HG03103 (cell line): ENCODE data around the gene SRMS.

Source experiments
- ATAC-seq: cut with Tn5 transposase; IDR thresholded peaks from one replicate; pipeline ENCODE4 v1.9.1; 2021; ENCODE audit warnings: low read depth; ENCODE audit not compliant: unreplicated experiment

SRMS gene

DNA sequence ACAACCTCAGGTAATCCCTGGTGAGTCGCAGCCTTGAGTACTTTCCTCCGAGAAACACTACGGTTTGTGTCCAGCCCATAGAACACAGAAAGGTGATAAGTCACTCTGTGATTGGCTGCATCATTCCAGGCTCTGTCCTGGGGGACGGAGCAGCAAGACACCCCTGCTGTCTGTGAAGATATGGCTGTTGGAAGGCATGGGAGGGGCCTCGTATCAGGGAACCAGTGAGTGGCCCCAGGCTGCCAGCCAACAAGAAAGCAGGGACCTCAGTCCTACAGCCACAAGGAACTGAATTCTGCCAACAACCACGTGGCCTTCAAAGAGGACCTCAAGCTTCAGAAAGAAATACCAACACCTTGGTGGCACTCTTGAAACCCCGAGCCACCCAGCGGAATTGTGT lies 42.3 kb downstream of the SRMS start:
- no peak for ATAC-seq

DNA sequence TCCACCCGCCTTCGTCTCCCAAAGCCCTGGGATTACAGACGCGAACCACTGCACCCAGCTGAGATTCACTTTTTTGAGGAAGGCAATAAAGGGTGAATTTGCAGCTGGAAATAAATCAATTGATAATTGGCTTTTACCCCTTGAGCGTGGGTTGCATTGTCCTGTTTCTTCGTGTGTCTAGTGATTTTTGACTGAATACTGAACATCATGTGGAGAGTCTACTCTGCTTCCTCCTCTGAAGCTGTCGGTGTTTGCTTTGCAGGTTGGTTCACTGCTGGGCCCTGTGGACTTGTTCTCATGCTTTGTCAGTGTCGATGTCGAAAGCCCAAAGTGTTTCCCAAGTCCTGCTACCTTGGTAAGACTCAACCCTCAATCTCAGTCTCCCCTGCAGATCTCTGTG lies 42.9 kb downstream of the SRMS start:
- ATAC-seq, result no peak

DNA sequence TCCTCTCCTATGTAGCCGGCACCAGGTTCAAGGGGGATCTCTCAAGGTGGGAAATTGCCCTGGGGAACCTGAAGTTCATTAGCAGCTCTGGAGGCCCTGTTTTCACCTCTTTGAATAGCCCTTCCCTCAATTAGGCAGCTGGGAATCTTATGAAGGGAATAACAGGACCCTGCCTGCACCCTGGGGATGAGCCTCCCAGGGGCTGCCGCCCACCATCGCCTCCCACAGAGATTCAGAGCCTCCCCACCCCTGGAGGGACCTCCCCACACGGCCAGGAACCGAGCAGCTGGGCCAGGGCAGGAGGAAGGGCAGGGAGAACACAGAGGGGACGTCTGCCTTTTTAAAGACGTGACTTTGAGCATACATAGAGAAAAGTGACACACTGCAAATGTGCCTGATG lies 44.0 kb downstream of the SRMS start:
- no peak for ATAC-seq

DNA sequence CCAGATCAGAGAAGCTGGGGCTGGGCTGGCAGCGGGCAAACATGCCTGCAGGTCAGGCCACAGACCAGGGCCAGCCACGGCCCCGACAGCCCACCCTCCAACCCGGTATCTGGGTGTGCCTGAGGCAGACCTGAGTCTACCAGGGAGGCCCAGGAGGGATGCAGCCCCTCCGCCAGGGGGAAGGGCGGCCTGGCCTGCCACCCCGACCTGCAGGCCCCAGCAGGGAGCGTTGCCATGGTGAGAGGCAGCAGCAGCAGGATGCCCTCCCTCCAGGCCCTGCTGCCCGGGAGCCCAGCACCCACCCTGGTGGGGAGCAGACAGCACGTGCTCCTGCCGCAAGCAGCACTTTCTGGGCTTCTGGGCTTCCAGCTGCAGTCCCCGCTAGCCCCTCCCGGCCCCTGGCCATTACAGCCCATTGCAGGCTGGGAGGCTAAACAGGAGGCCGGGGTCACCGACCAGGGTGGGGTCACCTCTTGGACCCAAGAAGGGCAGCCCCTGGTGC lies 44.8 kb downstream of the SRMS start:
- ATAC-seq, result no peak

DNA sequence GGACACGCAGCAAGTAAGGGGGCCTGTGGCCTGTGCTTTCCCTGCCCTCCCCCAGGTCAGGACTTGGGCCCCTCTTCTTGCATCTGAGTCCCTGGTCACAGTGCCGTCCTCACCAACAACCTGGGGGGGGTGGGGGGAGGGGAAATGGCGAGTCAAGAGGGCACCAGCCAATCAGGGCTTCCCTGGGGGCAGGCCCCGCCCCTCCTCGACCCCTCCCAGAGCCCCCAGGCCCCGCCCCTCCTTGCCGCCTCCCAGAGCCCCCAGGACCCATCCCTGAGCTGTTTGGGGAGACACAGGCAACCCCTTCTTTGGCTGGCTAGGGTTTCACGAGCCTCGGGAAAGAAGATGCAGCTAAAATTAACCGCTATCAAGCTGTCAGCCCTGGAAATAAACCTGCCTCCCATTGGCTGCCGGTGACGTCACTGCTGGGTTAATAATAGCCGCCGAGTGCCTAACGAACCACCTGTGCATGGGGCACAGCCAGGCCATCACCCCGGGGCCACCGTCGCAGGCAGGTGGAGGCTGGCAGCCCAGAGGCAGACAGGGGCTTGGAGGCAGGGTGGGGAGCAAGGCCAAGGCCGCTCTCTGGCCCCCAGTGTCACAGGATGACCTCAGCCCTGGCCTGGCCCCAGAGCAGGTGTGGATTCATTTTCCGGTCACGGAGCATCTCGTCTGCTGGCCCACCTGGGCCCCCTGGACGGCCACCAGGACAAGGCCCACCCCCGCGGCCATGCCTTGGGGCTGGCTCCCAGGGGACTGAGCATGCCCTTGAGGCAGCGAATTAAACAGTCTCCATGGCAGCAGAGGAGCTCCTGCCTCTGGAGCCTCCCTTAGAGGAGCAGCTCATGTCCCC lies 45.5 kb downstream of the SRMS start:
- ATAC-seq, result no peak

DNA sequence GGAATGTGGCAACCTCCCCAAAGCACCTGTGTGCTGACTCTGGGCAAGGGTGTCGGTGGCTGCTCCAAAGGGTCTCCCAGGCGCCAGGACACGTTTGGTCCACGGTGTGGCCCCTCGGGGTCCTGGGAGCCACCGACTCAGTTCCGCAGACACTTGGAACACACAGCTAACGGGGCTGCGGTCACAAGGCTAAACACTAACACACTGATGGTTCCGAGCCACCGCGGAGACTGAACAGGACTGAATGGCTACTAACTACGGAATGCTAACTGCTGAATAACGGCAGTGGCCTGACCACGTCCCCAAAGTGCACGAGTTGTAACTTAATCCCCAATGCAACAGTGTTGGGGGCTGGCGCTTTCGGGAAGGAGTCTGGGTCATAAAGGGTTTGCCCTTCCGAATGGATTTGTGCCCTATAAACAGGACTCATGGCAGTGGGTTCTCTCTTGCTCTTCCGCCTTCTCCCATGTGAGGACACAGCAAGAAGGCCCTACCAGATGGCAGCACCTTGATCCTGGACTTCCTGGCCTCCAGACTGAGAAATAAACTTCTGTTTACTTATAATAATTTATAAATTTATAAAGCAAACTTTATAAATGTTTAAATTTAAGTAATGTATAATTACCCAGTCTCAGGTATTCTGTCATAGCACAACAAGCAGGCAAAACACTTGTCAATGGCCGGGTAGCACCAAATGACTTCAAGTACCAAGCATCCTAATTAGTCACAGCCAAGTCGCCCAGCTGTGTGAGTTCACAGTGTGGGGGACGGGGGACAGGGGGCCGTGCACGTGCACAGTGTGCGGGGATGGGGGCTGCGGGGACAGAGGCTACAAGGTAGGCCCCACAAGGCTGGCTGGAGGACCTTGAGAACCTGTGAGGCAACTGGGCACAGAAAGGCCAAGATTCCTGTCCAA lies 46.4 kb downstream of the SRMS start:
- no peak for ATAC-seq

DNA sequence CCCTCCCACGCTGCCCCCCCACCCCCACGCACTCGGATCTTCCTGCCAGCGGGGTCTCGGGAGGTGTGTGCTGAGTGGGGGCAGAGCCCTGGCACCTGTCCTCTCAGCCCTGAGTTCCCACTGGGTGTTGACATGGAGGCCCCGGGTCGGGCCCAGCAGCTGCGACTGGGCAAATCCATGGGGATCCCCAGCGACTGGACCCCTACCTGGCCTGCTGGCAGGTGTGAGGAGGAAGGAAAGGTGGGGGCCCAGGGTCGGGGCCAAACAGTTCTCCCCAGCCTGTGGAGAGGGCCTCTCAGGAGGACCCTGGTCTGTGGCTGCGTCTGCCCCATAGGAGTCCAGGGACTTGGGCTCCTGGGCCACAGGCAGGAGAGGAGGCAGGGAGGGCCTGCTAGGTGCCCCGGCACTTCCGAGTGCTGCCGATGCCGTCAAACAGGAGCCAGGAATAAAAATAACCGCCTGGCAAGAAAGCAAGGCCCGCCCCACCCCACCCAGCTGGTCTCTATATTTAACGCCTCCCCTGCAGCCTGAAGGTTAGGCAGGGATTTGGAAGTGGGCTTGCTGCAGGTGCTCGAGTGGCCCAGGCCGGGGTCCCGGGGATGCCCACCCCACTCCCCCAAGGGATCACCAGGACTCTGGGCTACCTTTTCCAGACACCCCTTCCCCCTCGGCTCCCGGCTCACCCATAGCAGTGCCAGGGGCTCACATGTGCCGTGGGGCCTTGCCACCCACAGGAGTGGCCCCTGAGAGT lies 47.2 kb downstream of the SRMS start:
- ATAC-seq, result no peak

DNA sequence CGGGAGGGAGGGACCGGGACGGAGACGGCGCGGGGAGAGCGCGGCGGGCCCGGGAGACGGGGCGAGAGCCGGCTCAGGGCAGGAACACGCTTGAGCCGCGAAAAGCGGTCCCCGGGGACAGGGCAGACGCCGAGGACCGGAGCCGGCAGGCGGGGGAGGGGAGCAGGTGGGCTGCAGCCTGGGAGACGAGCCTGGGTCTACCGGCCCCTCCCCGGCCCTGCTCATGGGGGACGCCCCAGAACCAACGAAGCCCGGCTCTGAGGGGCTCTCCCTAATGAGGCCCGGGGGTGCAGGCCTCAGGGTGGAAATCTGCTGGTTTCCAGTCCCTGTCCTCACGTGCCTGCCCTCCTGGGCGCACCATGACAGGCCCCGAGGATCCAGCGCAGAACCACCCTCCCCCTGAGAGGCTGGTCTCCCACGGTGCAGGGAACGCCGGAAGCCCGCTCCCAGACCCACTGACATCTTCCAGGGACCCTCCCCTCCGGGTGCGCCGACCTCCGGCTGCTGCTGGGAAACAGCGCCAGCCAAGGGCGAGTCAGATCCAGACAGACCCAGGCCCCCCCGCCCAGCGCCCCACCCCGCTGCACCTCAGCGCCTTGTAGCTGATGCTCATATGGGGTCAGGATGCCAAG lies 48.1 kb downstream of the SRMS start:
- no peak for ATAC-seq

DNA sequence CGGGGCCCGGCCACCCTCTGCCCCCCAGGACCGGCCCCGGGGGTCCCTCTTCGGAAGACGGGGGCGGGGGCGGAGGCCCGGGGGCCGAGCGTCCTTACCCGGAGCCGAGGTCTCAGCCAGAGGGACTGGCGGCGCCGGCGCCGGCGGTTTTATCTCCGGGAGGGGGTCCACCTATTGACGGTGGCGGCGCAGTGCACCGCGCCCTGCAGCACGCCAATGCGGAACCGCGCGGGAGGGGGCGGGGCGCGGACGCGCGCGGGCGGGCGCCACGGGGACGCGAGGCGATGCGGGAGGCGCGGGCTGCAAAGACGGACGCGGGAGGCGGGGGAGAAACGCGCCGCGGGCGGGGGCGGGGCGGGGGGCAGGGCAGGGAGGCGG lies 48.6 kb downstream of the SRMS start, which contains the start of gene EEF1A2:
Gene EEF1A2 (minus strand): TSS at position 124 of the 378 bp plus-strand sequence. CDS start 1,320 bp downstream, outside the sequence.
- no peak for ATAC-seq

DNA sequence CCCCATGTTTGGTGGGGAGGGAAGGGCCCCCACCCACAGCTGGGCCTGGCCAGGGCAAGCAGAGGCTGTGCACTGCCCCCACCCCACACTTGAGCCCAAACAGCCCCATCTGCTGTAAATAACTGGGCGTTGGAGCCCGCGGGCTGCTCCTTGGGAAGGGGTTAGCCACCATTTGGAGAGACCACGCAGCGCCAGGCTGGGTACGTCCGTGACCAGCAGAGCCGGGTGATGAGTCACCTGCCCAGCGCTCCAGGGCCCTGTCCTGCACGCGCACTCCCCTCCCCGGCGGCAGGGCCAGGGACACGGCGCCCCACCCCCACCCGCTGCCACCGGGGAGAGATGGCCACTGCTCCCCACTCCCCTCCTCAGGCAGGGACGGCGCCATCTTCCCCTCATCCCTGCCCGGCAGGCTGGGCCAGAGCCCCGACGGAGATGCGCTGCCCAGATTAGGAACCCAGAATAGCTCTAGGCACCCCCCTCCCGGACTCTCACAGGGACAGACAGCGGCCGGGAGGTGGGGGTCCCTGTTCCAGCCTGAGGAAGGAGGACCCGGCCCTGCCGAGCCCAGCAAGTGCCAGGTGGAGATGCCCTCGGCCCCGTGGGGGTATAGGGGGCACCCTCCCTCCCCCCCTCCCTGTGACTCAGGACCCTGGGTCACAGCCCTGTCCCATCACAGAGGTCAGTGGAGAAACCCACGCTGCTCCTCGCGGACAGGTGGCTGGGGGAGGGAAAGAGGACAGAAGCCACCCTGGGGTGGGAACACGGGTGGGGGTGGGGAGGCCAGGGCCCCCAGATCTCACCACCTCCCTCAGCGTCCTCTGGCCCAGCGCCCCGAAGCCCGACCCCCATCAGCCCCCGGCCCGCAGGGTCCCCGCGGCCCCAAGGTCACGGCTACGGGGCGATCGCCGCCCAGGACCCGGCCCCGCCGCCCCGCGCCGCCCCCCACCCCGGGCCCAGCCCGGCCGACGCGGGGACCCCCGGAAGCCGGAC lies 49.3 kb downstream of the SRMS start:
- no peak for ATAC-seq

DNA sequence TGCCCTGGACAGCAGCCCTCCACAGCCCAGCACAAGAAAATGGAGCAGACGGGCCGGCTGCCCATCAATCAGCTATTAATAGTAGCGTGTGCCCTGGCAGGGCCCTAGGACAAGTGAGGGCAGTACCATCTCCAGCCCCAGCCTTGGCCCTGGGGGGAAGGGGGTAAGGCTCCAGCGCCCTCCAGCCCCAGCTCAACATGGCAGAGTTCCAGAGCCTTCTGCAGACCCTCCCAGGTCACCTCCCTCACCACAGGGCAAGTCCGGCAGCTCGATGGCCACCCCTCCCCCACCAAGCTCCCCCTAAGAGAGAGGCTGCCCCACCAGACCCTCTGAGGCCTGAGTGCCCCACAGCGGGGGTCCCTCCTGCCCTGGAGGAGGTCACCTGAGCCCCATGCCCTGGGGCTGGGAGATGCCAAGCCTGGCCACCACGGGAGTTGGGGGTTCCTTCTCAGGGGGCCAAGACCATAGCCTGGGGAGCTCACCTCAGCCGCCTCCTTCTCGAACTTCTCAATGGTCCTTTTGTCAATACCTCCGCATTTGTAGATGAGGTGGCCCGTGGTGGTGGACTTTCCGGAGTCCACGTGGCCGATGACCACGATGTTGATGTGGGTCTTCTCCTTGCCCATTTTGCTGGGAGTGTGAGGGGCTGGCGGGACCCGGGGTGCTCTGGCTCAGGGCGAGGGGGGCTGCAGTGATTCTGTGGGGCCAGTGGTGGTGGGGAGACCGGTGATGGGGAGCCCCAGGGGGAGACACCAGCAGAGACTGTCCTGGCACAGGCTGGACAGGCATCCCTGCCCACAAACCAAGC lies 50.2 kb downstream of the SRMS start:
- ATAC-seq, result no peak

DNA sequence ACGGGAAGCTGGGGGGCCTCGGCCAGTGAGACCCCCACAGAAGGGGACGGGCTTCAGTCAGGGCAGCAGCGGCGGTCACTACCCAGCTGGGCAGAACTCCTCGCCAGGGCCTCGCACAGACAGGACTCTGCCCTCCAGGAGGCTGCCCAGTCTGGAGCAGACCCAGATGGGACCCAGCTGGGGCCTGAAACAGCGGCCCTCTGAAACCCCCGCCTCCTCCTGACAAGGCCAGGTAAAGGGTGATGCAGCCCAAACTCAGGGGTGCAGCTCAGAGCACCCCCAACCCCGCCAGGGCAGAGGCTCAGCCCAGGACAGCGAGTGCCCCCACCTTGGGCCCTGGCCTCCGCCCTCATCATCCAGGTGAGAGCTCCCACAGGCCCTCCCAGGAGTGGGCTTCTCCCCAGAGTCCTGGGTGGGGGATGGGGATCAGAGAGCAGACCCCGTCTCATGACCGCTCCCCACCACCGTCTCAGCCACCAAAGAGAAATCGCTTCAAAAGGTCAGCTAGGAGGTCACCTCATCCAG lies 50.9 kb downstream of the SRMS start:
- ATAC-seq, result no peak

DNA sequence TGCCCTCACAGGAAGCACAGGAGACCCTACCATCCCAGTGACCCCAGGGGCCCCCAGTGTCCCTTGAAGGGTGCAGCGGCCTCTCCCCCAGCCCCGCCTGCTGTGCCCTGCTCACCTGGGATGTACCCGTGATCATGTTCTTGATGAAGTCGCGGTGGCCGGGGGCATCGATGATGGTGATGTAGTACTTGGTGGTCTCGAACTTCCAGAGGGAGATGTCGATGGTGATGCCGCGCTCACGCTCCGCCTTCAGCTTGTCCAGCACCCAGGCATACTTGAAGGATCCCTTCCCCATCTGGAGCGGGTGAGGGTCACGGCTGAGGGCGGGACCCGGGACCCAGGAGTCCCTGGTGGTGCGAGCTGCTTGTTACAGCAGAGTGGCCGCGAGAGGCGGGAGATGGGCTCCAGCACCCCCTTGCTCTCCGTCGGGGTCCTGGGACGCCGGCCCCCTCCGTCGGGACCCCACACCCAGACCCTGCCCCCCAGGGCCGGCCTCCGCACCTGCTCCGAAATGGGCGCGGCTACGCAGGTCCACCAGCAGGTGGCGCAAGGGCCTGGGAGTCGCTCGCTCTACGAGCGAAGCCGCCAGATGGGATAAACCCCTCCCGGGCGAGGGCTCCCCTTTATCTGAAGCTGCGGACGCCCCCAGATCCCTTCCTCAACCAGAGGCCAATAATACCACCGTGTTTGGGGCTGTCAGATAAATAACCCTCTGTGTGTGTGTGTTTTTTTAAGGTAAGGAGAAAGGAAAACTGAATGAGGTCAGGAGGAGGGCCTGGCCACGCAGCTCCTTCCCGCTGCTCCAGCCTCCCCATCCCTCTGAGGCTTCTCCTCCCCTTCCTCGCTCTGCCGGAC lies 51.6 kb downstream of the SRMS start:
- no peak for ATAC-seq

DNA sequence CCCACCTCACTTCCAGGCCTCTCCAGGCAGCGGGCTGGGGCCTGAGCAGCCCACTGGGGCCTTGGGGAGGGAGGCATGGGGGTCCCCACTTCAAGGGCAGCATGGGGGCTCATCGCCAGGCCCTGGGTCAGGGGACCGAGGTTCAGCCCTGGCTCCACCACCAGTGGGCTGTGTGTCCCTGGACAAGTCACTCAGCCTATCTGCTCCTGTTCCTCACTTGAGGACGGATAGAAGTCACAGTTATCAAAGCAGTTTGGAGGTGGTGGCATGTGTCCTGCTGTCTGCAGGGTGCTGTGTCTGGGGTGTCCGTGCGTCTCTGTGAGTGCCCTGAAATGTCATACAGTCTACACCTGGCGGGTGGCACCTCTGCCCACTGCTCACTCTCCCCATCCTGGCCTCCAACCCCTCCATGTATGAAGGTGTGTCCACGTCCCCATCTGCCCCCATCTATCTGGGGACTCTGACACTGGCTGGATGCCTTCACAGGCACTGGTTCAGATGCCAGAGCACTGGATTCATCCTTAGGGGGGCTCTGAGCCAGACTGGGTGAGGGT lies 52.3 kb downstream of the SRMS start:
- ATAC-seq, result no peak

DNA sequence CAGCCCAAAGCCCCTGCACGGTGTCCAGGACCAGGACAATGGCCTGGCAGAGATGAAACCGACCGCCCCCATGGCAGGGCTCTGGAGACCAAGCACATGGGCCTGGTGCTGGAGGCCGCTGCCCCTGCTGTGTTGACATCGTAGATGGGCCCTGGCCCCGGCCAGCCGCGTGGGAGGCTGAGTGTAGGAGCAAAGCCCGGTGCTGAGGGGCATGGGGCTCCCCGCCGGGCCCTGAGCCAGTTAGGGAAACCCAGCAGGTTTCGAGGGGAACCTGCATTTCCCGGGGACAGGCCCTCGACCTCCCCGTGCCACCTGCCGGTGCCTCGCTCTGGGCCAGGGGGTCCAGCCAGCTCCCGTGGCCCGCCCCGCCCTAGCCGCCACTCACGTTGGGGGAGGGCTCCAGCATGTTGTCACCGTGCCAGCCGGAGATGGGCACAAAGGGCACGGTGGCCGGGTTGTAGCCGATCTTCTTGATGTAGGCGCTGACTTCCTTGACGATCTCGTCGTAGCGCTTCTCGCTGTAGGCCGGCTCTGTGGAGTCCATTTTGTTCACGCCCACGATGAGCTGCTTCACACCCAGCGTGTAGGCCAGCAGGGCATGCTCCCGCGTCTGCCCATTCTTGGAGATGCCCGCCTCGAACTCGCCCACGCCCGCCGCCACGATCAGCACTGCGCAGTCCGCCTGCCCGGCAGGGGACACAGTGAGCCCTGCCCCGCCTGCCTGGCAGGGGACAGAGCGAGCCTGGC lies 53.0 kb downstream of the SRMS start:
- no peak for ATAC-seq

DNA sequence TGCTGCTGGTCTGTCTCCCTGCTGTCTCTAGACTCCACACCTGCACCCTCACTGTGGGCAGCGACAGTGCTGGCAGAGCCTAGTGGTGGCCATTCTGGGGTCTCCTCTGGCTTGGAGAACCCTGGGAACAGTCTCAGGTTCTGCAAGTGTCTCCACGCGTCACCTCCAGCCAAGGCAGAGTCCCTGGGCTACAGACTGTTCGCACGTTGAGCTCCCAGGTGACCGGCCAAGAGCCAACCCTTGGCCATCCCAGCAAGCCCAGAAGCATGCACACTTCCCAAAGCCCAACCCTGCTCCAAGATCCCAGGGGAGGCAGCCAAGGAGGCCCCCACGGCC lies 53.5 kb downstream of the SRMS start:
- ATAC-seq, result no peak
